Measurements from ENCODE around the gene DNAH11. TPM values are rescaled to one million over a fixed set of nuclear protein-coding genes. Genes with fewer than 3 reads are reported as not detected.

DNAH11 gene
- total and polyA plus RNA-seq, 2 of the 4 experiments (the other 2 are of a cell fraction), result not detected

- H3K23ac ChIP-seq (ENCODE audit: low read depth, low read length), result no peak overlapping the region
- dilution Hi-C loops (cut with HindIII; ENCODE audit: low sequenced_read_pairs, unreplicated experiment) (no loop called here), in situ Hi-C loops (cut with MboI; ENCODE audit: low sequenced_read_pairs) (no loop called here), intact Hi-C loops (cut with micrococcal nuclease) (no loop called here)
- no peak for ATAC-seq (ENCODE audit: low read depth)
- no peak overlapping the region for H2BK120ac ChIP-seq (ENCODE audit: low read depth, low read length)
- no TSS peak for BruUV-seq (replicated peaks)
- no peak overlapping the region for H2AK9ac ChIP-seq (replicated peaks; ENCODE audit: low read depth, low read length, poor library complexity)
- no peak overlapping the region for H3K4ac ChIP-seq (ENCODE audit: low read depth, low read length)
- H3K4me1 ChIP-seq (ENCODE audit: control insufficient read depth, insufficient read depth, low read length), result no peaks in the 10 kb centered on the region
- no peaks in the 10 kb centered on the region for H3K27me3 ChIP-seq (ENCODE audit: control insufficient read depth, insufficient read depth, low read length)
- H3K79me1 ChIP-seq (ENCODE audit: low read depth in 1 of 2, low read length in 2 of 2), result no peaks in the 10 kb centered on the region
- no peak overlapping the region for H3K27ac ChIP-seq (ENCODE audit: insufficient read depth, low read length)
- no peak overlapping the region for H3K4me3 ChIP-seq (ENCODE audit: insufficient read depth, low read depth, low read length)
- no peak overlapping the region for H2BK5ac ChIP-seq (ENCODE audit: low read depth, low read length, poor library complexity, severe bottlenecking)
- H3K36me3 ChIP-seq (ENCODE audit: control insufficient read depth, insufficient read depth, low read length), result no peaks in the 10 kb centered on the region
- H3K9me1 ChIP-seq (ENCODE audit: insufficient read depth, low read length), result no peaks in the 10 kb centered on the region
- no peak overlapping the region for H4K5ac ChIP-seq (ENCODE audit: low read depth, low read length)
- H3K9ac ChIP-seq (ENCODE audit: low read depth, low read length), result no peak overlapping the region
- H2AK5ac ChIP-seq (ENCODE audit: low read depth, low read length), result no peak overlapping the region
- H3K18ac ChIP-seq (ENCODE audit: low read depth, low read length), result no peak overlapping the region
- no peak overlapping the region for H3K56ac ChIP-seq (ENCODE audit: extremely low read depth, insufficient read depth, low read length)
- H4K8ac ChIP-seq (ENCODE audit: low read depth in 2 of 2, low read length in 2 of 2), result no peak overlapping the region
- H4K91ac ChIP-seq (ENCODE audit: insufficient read depth, low read depth, low read length), result no peak overlapping the region
- ChIA-PET POLR2A (ENCODE audit: unreplicated experiment) (no interaction called here), CTCF (interaction anchor here (0.6 to 1.0 kb wide), 2 partner anchors 14 to 546 kb away, joined by 3 to 4 read pairs; no protein-coding TSS in a partner anchor)
- H2BK20ac ChIP-seq (ENCODE audit: low read depth, low read length), result no peak overlapping the region
- H2BK15ac ChIP-seq (ENCODE audit: low read depth, low read length), result no peak overlapping the region
- H3K9me3 ChIP-seq (ENCODE audit: control insufficient read depth, insufficient read depth, low read length), result no peaks in the 10 kb centered on the region
- no peak for DNase-seq
- no peak overlapping the region for H2AFZ ChIP-seq (replicated peaks; ENCODE audit: low read length, poor library complexity)
- no peak overlapping the region for H3K4me2 ChIP-seq (ENCODE audit: low read depth, low read length)
- WGBS, 2 experiments (ENCODE audit: extremely low coverage in 2 of 2, insufficient read length in 1 of 2), result no CpG with 5 or more reads among the region's 2 CpGs
- TF ChIP-seq CHD1 (IDR thresholded peaks at IDR 0.05; ENCODE audit: low read depth, low read length) (no peak), CEBPB (IDR thresholded peaks at IDR 0.05; ENCODE audit: low read depth, low read length) (no peak), RAD21 (IDR thresholded peaks at IDR 0.05; ENCODE audit: low read length) (no peak), BHLHE40 (IDR thresholded peaks at IDR 0.05; ENCODE audit: low read depth, low read length) (no peak), MAFK (IDR thresholded peaks at IDR 0.05; ENCODE audit: low read depth, low read length) (no peak), SMC3 (IDR thresholded peaks at IDR 0.05; ENCODE audit: low read depth, low read length) (no peak), MXI1 (IDR thresholded peaks at IDR 0.05; ENCODE audit: borderline replicate concordance, low read depth, low read length) (no peak), FOS (IDR thresholded peaks at IDR 0.05; ENCODE audit: low read depth, low read length) (no peak), POLR2A (IDR thresholded peaks at IDR 0.05; ENCODE audit: low read depth, low read length) (no peak), RCOR1 (IDR thresholded peaks at IDR 0.05; ENCODE audit: insufficient replicate concordance, low read length) (no peak), NFE2L2 (IDR thresholded peaks at IDR 0.05; ENCODE audit: low read depth, low read length) (no peak), USF2 (IDR thresholded peaks at IDR 0.05; ENCODE audit: low read depth, low read length) (no peak), RFX5 (IDR thresholded peaks at IDR 0.05; ENCODE audit: low read depth, low read length) (no peak)
- TF ChIP-seq, protein P1, sequence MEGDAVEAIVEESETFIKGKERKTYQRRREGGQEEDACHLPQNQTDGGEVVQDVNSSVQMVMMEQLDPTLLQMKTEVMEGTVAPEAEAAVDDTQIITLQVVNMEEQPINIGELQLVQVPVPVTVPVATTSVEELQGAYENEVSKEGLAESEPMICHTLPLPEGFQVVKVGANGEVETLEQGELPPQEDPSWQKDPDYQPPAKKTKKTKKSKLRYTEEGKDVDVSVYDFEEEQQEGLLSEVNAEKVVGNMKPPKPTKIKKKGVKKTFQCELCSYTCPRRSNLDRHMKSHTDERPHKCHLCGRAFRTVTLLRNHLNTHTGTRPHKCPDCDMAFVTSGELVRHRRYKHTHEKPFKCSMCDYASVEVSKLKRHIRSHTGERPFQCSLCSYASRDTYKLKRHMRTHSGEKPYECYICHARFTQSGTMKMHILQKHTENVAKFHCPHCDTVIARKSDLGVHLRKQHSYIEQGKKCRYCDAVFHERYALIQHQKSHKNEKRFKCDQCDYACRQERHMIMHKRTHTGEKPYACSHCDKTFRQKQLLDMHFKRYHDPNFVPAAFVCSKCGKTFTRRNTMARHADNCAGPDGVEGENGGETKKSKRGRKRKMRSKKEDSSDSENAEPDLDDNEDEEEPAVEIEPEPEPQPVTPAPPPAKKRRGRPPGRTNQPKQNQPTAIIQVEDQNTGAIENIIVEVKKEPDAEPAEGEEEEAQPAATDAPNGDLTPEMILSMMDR (conservative IDR thresholded peaks at IDR 0.05; ENCODE audit: low read depth, low read length), result no peak
- TF ChIP-seq, protein P2, sequence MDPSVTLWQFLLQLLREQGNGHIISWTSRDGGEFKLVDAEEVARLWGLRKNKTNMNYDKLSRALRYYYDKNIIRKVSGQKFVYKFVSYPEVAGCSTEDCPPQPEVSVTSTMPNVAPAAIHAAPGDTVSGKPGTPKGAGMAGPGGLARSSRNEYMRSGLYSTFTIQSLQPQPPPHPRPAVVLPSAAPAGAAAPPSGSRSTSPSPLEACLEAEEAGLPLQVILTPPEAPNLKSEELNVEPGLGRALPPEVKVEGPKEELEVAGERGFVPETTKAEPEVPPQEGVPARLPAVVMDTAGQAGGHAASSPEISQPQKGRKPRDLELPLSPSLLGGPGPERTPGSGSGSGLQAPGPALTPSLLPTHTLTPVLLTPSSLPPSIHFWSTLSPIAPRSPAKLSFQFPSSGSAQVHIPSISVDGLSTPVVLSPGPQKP (IDR thresholded peaks at IDR 0.05; ENCODE audit: borderline replicate concordance, low read depth, low read length), result no peak
- H4K20me1 ChIP-seq (ENCODE audit: insufficient read depth, low read length), result no peaks in the 10 kb centered on the region
- no peak overlapping the region for H3K14ac ChIP-seq (replicated peaks; ENCODE audit: low read depth, low read length)
Observed at GRCh38 chr7:21766218-21766617, 223.4 kb downstream of the DNAH11 start.

All from IMR-90 (cell line).